ENCODE data around the gene SMIM10L2A.
"Not testable (repeated sequence)": the region's sequence is repeated elsewhere in the genome, so short reads cannot be mapped to it uniquely, and the experiment has no call there.

The SMIM10L2A gene
- 2.1 reads per million, percentile 4 among the genes with 10 or more reads in this experiment for total RNA-seq

DNA sequence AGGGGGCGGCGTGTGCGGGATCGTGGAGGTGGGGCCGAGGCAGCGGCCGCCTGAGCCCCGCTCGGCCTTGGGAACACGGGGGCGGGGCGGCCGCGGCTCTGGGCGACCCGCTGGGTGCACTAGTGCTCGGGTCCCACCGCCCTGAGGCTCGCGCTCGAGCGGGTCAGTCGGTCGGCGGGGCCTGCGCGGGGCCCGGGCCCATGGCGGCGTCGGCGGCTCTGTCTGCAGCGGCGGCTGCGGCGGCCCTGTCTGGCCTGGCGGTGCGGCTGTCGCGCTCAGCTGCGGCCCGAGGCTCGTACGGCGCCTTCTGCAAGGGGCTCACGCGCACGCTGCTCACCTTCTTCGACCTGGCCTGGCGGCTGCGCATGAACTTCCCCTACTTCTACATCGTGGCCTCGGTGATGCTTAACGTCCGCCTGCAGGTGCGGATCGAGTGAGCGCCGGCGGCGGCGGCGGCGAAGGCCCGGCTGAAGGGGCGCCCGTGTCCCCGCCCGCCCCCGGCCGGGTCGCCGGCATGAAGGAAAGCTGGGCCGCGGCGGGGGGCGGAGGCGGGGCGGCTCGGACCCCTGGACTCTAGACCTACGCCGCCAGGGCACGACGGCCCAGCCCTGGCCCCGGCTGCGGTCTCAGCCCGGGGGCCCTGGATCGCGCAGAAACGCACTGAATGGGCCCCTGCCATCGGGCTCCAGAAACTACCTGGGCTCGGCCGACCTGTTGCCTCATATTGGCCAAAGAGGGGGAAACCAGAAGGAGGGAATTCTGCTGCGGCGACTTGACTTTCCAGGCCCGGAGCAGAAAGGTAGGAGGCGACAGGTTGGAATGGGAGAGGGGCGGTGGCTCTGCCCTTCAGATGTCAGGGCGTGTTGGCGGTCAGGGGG, at the start of gene SMIM10L2A:
TSS of gene SMIM10L2A (plus strand) at position 13 of the 878 bp plus-strand sequence. CDS start at position 201, 188 bp downstream.
- DNase-seq: no peak

DNA sequence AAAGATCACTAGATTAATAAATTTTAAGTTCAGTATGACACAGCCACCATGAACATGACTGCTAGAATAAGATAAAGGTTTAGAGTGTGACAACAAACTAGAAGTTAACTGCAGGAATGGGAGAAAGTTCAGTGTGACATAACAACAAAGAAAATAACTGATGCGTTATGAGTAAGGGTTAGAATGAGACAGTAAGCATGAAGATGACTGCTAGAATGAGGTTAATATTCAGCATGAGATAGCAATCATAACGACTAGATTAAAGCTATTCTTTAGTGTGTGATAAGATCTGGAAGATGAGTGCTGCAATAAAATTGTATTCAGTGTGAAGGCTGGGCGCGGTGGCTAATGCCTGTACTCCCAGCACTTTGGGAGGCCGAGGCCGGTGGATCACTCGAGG, 48.4 kb upstream of the SMIM10L2A start:
- no peak for DNase-seq

DNA sequence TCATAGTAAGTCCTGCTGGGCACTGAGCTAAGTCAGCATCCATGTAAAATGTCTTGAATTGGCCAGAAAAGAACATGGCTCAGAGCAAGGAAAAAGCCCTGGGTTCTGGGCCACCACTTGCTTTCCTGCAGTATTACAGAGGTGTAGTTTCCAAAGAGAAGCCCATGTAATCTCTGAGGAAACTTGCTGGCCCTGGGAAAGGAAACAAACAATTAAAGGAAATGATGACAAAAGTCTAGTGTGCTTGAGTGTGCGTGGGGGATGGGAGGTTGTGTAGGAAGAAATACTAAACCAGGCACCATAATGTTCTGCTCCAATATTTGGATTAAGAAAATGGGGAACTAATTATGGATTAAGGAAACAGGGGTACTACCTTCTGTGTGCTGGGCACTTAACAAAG, 39.5 kb upstream of the SMIM10L2A start:
- DNase-seq: no peak

DNA sequence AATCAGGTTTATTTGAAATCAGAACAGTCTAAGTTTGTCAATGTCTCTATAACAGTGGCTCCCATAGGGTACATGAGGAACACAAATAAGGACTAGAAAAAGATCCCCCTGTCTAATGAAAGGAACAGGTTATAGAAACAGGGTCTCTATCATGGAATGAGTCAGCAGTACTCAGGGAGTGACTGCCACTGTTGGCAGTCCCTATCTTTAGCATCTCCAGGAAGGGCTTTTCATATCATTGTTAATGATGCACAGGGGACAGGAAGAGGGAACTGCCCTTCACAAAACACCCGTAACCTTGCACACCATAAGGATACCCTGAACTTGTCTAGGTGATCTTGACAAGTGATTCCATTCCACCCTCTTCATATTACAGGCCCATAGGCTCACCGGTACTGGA, 38.5 kb upstream of the SMIM10L2A start:
- DNase-seq: no peak

DNA sequence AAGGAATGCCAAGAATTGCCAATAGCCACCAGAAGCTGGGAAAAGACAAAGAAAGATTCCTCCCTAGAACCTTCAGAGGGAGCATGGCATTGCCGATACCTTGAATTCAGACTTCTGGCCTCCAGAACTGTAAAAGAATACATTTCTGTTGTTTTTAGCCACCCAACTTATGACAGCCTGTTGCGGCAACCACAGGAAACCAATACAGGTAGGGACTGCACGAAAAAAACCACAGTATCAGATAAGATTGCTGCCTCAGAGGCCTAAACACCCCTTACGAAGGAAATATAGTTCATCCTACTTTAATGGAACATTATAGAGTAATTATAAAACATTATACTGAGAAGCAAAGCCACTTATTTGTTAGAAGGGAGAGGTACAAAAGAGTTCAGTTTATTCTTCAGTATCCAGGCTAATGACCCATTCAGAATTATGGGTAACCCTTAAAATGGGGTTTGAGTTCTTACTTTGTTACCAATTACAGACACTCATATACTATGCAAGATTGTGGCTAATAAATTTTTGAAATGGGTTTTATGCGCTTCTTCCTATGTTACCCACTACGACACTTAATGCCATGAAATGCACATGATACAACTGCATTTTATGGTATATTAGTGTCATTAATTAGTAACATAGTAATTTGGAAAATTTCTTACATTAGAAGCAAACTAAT, 37.4 kb upstream of the SMIM10L2A start:
- peak; percentile 27 for DNase-seq

DNA sequence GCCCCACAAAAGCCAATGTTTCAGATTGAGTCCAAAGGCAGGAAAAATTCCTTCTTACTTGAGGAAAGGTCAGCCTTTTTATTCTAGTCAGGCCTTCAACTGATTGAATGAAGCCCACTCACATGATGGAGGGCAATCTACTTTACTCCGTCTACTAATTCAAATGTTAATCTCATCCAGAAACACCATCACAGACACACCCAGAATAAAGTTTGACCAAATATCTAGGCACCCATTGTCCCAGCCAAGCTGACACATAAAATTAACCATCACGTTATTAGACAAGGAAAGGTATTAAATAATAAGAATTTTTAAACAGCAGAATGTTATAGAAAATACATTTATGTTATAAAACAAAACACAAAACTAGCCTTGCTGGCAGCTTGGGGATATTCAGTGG, 32.9 kb upstream of the SMIM10L2A start:
- DNase-seq: no peak

DNA sequence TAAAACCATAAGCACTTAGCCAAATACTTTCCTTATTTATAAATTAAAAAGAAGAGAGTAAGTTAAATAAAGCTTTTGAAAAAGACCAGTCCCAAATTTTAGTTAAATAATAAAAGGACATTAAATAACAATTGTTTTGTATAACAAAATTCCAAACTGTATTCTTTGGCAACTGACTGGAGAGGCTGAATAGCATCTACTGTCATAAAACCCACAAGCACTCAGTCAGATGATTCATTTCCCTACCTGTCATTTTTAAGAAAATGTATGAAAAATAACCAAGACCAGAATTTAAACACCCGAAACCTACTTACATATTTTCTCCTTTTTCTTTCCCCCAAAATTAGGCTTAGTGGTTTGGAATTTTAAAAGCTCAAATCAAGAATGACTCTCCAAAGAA, 32.5 kb upstream of the SMIM10L2A start:
- DNase-seq: no peak

DNA sequence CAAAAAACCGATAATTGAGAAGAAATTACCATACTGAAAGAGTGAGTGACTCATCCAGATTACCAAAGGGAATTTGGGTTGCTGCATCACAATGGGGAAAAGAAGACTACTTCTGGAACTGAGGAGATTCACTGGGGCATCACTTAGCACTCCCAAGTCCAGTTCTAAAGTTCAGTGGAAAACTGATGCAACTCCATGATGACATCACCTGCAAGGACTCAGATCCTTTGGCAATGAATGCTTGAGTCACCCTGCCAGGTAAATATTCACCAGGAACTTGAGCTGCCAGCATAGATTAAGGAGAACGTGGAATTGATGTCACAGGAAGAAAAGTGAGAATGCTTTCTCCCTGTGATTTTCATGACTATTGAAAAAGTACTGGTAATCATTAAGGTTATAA, 32.0 kb upstream of the SMIM10L2A start:
- no peak for DNase-seq

DNA sequence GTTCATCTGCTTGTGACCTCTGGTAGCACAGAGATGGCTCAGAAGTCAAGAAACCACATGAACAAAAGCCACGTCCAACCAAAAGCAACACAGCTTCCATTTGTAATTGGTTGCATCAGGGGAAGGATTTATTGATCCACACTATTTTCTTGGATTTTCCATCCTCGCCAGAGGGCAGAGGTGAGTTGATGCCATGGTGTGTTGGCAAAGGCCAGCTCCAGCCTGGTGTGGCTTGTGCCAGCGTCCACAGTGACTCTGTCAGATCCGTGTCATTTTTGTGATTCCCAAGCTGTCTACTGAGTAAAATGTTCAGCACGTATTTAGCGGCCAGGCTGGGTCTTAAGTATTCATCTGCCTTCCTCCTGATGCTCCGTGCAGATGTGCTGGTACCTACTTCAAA, 30.0 kb upstream of the SMIM10L2A start:
- DNase-seq: no peak

DNA sequence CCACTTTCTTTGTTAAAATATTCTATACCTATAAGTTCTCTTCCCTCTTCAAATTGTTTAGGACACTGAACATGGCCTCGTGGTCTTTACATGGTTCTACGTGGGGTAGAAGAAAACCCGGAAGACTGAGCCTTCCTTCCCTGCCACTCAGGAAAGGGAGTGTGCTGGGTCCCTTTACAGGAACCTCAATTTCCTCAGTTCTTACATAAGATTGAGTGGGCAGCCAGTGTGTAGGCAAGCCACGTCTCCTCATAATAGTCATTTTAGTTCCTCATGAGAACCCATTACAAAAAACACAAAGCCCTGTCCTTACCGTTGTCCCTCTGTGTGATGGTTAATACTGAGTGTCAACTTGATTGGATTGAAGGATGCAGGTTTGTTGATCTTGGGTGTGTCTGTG, 28.7 kb upstream of the SMIM10L2A start:
- no peak for DNase-seq

DNA sequence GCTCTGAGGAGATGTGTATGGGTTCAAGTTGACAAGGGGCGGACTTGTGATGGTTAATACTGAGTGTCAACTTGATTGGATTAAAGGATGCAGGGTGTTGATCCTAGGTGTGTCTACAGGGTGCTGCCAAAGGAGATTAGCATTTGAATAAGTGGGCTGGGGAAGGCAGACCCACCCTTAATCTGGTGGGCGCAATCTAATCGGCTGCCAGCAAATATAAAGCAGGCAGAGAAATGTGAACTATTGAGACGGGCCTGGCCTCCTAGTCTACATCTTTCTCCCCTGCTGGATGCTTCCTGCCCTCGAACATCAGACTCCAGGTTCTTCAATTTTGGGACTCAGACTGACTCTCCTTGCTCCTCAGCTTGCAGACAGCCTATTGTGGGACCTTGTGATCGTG, 26.7 kb upstream of the SMIM10L2A start:
- DNase-seq: no peak

DNA sequence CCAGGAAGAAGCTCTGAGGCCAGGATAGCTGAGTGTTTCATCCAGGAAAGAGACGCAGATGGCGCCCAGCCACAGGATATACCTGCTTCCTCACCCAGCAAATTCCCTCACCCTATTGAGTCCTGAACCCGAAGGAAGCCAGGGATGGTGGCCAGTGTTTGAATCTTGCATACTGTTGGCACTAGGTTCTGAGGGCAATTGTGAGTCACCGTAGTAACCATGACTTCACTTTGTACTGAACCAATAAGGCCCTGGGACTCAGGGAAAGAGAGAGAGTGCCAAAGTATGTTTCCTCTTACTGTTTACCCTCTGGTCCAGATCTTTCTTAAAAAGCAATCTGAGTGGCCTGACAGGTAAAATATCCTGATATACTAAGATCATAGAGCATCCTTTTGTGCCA, 25.6 kb upstream of the SMIM10L2A start:
- DNase-seq: no peak

DNA sequence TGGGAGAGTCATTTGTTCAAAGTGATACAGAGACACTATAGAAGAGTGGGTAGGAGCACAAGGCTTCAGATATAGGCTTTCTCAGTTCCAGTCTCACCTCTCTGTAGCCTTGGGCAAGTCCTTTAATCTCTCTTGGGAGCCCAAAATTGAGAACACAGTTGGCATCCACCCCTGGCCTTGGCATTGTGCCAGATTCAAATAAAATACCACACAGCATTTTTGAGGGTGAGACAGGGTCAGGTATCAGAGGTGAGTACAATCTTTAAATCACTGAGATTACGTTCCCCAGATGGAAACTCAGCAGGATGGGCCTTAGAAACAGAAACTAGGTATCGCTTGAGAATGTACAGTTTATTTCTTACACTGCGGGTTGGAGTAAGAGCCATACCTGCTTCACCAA, 25.2 kb upstream of the SMIM10L2A start:
- DNase-seq: no peak

DNA sequence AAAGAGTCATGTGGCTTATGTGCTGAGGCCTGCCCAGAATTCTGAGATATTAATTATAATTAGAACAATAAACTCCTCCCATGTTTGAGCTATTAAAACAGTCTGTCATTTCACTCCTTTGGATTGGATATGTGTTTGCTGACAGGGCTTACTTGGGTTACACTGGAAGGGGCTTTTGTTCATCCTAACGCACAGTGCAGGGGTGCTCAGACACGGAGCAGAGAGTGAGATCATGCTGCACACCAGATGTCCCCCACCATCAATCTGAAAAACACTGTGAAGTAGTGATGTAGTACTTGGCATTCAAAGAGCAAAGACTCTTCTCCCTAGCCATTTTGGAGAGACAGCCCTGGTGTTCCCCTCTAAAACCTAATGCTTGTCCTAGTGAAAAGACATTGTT, 24.1 kb upstream of the SMIM10L2A start:
- no peak for DNase-seq

DNA sequence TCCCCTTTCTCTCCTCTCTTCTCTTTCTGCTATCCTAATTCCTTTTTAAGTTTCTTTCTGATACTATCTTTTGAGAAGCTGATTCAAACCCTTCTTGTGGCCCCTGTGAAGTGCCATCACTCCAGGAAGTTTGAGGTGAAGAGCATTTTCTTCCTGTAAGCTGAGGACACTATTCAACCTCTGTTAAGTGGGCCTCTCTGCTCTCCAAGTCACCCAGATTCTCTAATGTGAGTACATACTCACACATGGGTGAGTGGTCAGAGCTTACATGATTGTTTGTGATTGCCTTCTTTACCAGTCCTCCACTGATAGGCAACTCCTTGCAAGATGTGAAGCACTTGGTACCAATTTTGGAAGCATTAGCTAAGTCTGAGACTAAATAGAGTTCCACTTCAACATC, 18.4 kb upstream of the SMIM10L2A start:
- DNase-seq: no peak

DNA sequence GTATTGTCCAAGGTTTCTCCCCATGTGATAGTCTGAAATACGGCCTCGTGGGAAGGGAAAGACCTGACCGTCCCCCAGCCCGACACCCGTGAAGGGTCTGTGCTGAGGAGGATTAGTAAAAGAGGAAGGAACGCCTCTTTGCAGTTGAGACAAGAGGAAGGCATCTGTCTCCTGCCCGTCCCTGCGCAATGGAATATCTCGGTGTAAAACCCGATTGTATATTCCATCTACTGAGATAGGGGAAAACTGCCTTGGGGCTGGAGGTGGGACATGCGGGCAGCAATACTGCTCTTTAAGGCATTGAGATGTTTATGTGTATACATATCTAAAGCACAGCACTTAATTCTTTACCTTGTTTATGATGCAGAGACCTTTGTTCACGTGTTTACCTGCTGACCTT, 15.3 kb upstream of the SMIM10L2A start:
- not testable (repeated sequence) for DNase-seq

DNA sequence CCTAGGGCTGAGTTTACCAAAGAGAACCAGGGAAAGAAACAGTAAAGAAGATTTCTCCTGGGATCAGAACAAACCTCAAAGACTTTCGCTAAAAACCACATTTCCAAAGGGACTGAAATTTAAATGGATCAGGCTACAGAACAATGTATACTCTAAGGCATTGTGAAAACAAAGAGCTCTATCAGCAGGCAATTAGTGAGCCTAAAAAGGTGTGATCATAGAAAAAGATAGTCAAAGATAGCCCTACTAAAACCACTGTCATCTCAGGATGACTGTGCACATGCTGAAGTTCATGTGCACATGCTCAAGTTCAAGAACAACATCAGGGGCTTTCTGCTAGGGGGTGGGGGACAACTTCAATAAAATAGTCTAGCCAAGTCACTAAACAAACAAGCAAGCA, 12.9 kb upstream of the SMIM10L2A start:
- no peak for DNase-seq

DNA sequence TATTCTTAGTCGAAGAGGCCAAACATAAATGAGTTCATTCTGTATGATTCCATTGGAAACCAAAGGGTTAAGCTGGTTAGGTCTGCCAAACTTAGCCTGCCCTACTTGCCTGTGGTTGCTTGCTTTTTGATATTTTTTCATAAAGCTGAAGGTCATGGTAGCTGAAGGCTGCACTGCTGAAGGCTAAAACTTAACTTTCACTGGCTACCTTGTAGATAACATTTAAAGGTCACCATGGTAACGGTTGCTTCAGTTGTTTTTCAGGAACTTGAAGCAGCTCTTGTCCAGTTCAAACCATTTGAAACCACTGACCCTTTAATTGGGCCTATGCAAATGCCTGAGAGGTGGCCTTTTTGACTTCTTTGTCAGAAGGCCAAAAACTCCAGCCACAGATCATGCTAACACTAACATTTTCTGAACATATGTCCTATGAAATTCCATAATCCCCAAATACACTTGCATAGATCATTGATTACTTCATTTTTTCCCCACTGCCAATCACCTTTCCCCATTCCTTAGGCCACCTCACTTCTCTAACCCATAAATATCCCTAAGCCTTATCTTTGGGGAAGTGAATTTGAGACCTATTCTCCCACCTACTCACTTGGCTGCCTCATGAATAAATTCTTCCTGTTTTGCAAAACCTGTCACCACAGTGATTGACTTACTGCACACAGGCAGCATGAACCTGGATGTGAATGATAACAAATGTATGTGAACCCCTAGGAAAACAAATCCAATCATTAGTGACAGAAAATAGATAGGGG, 10.7 kb upstream of the SMIM10L2A start:
- no peak for DNase-seq

DNA sequence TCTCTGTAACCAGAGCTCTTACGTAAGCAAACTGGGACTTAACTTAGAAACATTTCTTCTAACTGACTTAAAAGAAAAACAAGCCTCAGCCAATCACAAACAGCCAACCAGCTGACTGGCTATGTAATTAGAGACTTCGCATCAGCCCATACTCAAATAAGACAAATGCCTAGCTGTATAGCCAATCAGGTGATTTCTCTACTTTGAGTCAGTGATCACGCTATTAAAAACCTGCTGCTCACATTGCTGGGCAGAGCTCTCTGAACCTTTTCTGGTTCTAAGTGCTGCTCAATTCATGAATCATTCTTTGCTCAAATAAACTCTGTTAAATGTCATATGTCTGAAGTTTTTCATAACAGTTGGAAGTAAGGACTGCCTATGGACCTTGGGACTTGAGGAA, 9.9 kb upstream of the SMIM10L2A start:
- DNase-seq: no peak

DNA sequence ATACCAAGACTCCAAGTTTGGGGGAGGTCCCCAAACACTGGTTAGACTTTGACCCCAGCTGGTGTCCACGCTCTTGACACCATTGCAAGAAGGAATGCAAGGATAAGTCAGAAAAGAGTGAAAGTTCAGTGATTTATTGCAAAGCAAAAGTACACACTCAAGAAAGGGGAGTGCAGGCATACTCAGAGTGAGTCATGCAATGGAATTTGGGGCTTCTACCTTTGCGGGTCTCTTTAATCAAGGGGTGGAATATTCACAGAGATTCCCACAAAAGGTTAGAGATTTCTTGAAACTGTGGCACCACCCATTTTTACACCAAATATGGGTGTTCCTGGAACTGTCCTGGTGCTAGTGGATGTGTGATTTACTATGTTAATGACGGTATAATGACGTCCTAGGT, 5.2 kb upstream of the SMIM10L2A start:
- no peak for DNase-seq

DNA sequence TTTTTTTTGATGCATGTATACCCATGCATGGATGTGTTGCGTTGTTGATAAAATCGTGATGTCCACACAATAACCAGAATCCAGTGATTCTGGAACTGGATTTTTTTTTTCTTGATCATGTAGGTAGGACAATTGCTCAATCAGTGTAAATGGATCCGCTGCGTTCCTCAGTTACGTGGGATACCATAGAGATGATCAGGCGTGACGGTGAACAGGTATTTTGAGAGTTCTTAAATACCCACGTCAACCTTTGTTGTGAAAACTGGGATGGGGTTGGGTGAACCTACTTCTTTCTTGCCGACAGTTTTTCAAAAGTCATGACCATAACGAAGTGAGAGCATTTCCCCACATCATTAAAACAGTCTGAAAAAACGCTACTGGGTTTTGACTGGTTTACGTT, 913 bp upstream of the SMIM10L2A start:
- DNase-seq: no peak

DNA sequence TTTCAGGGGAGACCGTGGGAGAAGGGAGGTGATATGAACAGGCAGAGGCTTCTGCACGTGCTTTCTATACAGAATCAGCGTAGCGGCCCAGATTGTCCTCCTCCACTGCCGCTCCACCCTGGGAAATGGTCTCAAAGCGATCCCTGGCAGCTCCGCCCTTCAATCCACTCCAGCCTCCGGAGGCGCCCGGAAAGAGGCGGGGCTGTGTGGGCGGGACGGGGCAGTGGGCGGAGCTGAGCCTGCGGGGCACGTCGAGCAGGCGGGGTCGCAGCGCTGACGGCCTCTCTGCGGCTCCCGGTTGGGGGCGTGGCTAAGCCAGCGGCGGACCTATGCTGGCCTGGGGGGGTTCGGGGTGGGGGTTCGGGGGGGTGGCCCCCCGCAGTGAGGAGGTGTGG, 210 bp upstream of the SMIM10L2A start:
- peak; percentile 76 for DNase-seq

DNA sequence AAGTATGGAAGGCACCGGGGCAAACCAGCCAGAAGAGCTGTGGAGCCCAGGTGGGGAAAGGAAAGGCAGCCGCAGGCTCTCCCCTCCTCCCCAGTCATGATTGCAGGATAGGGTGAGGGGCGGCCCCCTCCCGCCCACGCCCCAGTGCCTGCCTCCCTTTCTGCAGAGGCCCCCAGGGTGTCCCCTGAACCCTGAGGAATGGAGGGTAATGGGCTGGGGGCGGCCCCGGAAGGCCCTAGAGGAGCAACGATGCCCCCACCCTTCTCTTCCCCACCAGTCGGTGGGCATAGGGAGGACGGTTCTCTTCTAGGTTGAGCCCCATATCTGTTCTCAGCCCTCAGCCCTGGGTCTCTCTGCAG, 1.0 kb downstream of the SMIM10L2A start:
- not testable (repeated sequence) for DNase-seq

All from effector CD4-positive, alpha-beta T cell (primary cell).